Stomach (tissue), 9 donors: ENCODE results near the gene SCGN. TPM values are rescaled to one million over a fixed set of nuclear protein-coding genes. Genes with fewer than 3 reads are reported as not detected.

ENCODE experiments used
- DNase-seq, 2 donors: peaks; one replicate each; pipeline versions ENCODE4 v3.0.0 to v3.0.0-alpha.2; 2013 to 2019
- H3K27ac ChIP-seq, 5 donors: fragments of 200-600 bp in 4 of 5; sonication (generic) in 4 of 5; one replicate each; pipeline ENCODE4 v1.5.1; 2013 to 2019; ENCODE audit warnings: mild to moderate bottlenecking in 1 of 5, moderate library complexity in 1 of 5
- H3K27me3 ChIP-seq, 3 donors: fragments of 200-600 bp; sonication (generic); one replicate each; pipeline ENCODE4 v1.5.1; 2017 to 2019; ENCODE audit warnings: mixed run types in 1 of 3
- H3K36me3 ChIP-seq, 4 donors: fragments of 200-600 bp; sonication (generic); 1 replicate in 3 of 4; 2 replicates in 1 of 4; pipeline ENCODE4 v1.5.1; 2016 to 2019
- H3K4me1 ChIP-seq, 4 donors: fragments of 200-600 bp; sonication (generic); one replicate each; pipeline ENCODE4 v1.5.1; 2016 to 2019
- H3K4me3 ChIP-seq, 4 donors: fragments of 200-600 bp; sonication (generic) in 3 of 4; one replicate each; pipeline ENCODE4 v1.5.1; 2016 to 2019; ENCODE audit warnings: mild to moderate bottlenecking in 1 of 4
- H3K9me3 ChIP-seq, 4 donors: fragments of 200-600 bp; sonication (generic); one replicate each; pipeline ENCODE4 v1.5.1; 2016 to 2019
- EP300 ChIP-seq: sonication (generic); formaldehyde crosslinking; IDR thresholded peaks from one replicate; pipeline ENCODE4 v1.6.1; 2017; ENCODE audit warnings: antibody characterized with exemption
- POLR2A ChIP-seq, 4 donors: fragments of 450-650 bp; IDR thresholded peaks; one replicate each; pipeline ENCODE4 v1.6.1; 2016; ENCODE audit warnings: antibody characterized with exemption in 4 of 4, control low read depth in 2 of 4, mild to moderate bottlenecking in 1 of 4, moderate library complexity in 1 of 4
- POLR2AphosphoS5 ChIP-seq, 3 donors: sonication (generic); formaldehyde crosslinking; IDR thresholded peaks; one replicate each; pipeline ENCODE4 v1.6.1; 2016; ENCODE audit warnings: antibody characterized with exemption in 3 of 3
- WGBS, 5 donors: extraction: QIAGEN DNeasy Blood & Tissue Kit in 3 of 5; methylation state at CpG; one replicate each; pipeline versions ENCODE4 v1.1.5 to v1.1.7; 2013 to 2018; 5-methylcytosine and 5-hydroxymethylcytosine counted together
- intact Hi-C: fragments of 100-400 bp; cut with DNase I; formaldehyde crosslinking; loops from one replicate; pipeline ENCODE4 v1.15.1; 2023; ENCODE audit warnings: low total_unique reads
- polyA plus RNA-seq, 3 donors: library from polyadenylated mRNA; stranded (reverse); fragments of 200-250 nt; gene quantifications; one replicate each; pipeline ENCODE4 v1.2.3, GENCODE V29; 2013
- total RNA-seq, 5 donors: library from RNA; depleted of rRNA; stranded (reverse); fragments of >200 nt; gene quantifications; one replicate each; pipeline versions ENCODE4 v1.1.0 to v1.2.3, GENCODE V29; 2014 to 2016
- TF ChIP-seq, protein P1 (sequence below), 7 experiments: fragments of 450-650 bp in 4 of 7; fragments of 200-600 bp in 3 of 7; sonication (generic) in 3 of 7; IDR thresholded peaks; one replicate each; pipeline ENCODE4 v1.5.1; 2016 to 2019; ENCODE audit warnings: antibody characterized with exemption in 7 of 7, control low read depth in 2 of 7, mild to moderate bottlenecking in 1 of 7
- donor health status: healthy with polysubstance abuse.
- donor health status: Bipolar disorder and iron deficiency.
- donor health status: healthy.

Gene SCGN
- total and polyA plus RNA-seq, 8 donors, result 0.89 to 11.9 (median 3.0) TPM; not detected in 1

DNA sequence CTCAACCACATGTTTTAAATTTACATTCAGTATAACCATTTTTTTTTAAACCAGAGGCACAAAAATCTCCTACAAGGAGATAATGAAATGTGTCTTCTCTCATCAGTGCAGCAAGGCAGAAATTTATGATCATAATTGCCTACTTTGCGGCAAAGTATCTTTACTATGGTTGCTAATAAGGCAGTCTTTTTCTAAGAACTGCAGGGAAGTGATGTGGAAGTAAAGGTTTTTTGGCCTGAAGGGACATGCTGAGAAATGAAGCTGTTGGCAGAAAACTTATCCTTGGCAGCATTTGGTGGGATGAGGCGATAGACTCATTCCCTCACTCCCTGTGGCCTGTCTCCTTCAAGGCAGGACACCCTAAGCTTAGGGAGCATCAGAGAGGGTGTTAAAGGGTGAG, 48.7 kb downstream of the SCGN start:
- H3K4me3 ChIP-seq, result no peak overlapping the region
- no peaks in the 10 kb centered on the region for H3K36me3 ChIP-seq
- H3K4me1 ChIP-seq, result no peaks in the 10 kb centered on the region
- DNase-seq, result no peak
- H3K27me3 ChIP-seq, result no peaks in the 10 kb centered on the region
- TF ChIP-seq POLR2A (IDR thresholded peaks at IDR 0.05), result no peak
- TF ChIP-seq, protein P1, sequence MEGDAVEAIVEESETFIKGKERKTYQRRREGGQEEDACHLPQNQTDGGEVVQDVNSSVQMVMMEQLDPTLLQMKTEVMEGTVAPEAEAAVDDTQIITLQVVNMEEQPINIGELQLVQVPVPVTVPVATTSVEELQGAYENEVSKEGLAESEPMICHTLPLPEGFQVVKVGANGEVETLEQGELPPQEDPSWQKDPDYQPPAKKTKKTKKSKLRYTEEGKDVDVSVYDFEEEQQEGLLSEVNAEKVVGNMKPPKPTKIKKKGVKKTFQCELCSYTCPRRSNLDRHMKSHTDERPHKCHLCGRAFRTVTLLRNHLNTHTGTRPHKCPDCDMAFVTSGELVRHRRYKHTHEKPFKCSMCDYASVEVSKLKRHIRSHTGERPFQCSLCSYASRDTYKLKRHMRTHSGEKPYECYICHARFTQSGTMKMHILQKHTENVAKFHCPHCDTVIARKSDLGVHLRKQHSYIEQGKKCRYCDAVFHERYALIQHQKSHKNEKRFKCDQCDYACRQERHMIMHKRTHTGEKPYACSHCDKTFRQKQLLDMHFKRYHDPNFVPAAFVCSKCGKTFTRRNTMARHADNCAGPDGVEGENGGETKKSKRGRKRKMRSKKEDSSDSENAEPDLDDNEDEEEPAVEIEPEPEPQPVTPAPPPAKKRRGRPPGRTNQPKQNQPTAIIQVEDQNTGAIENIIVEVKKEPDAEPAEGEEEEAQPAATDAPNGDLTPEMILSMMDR (IDR thresholded peaks at IDR 0.05), result no peak
- no peak for TF ChIP-seq POLR2AphosphoS5 (IDR thresholded peaks at IDR 0.05)
- TF ChIP-seq EP300, result no peak
- intact Hi-C loops, result no loop called here
- no peak overlapping the region for H3K27ac ChIP-seq
- H3K9me3 ChIP-seq, result no peaks in the 10 kb centered on the region
- WGBS, 5 donors, result 80 to 94% (median 89%) methylated on average over 2 of the region's 2 CpGs

DNA sequence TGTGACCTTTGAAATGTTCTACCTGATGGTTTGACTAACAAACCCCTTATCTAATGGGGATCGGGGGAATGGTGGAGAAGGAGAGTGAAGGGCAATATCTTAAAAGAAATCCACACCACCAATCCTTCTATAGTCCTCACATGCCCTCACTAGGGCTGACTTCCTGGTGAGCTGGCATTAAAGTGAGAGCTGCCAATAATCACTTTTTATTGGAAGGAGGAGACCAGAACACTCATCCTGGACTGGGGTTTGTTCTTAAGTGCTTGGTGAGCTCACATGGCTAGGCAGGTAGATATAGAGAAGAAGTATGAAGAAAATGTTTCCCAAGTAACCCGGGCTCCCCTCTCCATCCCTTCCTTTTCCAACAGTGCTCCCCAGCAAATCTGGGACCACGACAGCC, 49.8 kb downstream of the SCGN start:
- DNase-seq, result no peak
- TF ChIP-seq, protein P1 (IDR thresholded peaks at IDR 0.05), result no peak
- no peak for TF ChIP-seq EP300
- no peak for TF ChIP-seq POLR2AphosphoS5 (IDR thresholded peaks at IDR 0.05)
- TF ChIP-seq POLR2A (IDR thresholded peaks at IDR 0.05), result no peak
- no peaks in the 10 kb centered on the region for H3K36me3 ChIP-seq
- no peaks in the 10 kb centered on the region for H3K9me3 ChIP-seq
- no peaks in the 10 kb centered on the region for H3K4me1 ChIP-seq
- no peaks in the 10 kb centered on the region for H3K27me3 ChIP-seq
- 72 to 85% (median 81%) methylated on average over 3 of the region's 3 CpGs for WGBS, 5 donors
- no peak overlapping the region for H3K27ac ChIP-seq
- H3K4me3 ChIP-seq, result no peak overlapping the region
- intact Hi-C loops, result no loop called here

DNA sequence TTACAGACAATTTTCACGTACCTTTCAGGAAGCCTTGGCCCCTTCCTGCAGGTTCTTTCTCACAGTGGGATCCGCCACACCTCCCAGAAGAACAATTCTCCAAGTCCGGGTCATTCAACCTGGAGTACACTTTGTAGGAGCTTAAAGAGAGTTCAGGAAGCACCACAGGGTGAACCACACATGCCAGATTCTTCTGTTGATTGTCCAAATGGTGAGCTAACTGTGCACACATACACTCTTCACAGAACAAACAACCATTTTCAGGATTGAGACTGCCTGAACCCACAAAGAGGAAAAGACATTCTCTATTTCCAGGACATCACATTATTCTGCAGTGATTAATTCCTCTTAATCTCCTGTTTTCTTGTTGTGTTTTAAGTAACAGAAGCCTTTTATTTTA, 51.0 kb downstream of the SCGN start:
- H3K4me1 ChIP-seq, result no peaks in the 10 kb centered on the region
- H3K4me3 ChIP-seq, result no peak overlapping the region
- no peak for TF ChIP-seq EP300
- TF ChIP-seq, protein P1 (IDR thresholded peaks at IDR 0.05), result no peak
- TF ChIP-seq POLR2AphosphoS5 (IDR thresholded peaks at IDR 0.05), result no peak
- TF ChIP-seq POLR2A (IDR thresholded peaks at IDR 0.05), result no peak
- no peaks in the 10 kb centered on the region for H3K9me3 ChIP-seq
- whole genome bisulfite sequencing, 5 donors, result 72 to 84% (median 77%) methylated on average over 3 of the region's 3 CpGs
- intact Hi-C loops, result no loop called here
- no peaks in the 10 kb centered on the region for H3K27me3 ChIP-seq
- no peaks in the 10 kb centered on the region for H3K36me3 ChIP-seq
- H3K27ac ChIP-seq, result no peak overlapping the region
- DNase-seq, result no peak

DNA sequence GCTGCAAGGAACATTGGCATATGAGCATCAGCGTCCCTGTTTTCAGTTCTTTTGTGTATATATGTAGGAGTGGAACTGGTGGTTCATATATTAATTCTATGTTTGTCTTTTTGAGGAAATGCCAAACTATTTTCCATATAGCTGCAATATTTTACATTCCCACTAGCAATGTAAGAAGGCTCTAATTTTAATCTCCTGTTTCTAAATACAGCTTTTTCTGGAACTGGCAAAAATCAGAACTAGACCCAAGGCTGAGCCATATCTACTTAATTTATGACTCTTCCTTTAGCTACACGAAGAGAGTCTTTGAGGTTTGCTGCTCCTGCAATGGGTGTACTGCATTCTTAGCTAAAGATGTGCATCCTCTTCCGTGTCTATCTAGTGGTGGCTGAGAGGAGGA, 52.0 kb downstream of the SCGN start:
- intact Hi-C loops, result no loop called here
- 71 to 82% (median 73%) methylated on average over 3 of the region's 3 CpGs for WGBS, 5 donors

More for the DNA sequence above, 52.0 kb downstream of the SCGN start:
- no peaks in the 10 kb centered on the region for H3K4me1 ChIP-seq
- no peaks in the 10 kb centered on the region for H3K27me3 ChIP-seq
- no peak overlapping the region for H3K27ac ChIP-seq
- H3K9me3 ChIP-seq, result no peaks in the 10 kb centered on the region
- no peak for TF ChIP-seq EP300
- no peak for TF ChIP-seq POLR2AphosphoS5 (IDR thresholded peaks at IDR 0.05)
- no peak for TF ChIP-seq POLR2A (IDR thresholded peaks at IDR 0.05)
- TF ChIP-seq, protein P1 (IDR thresholded peaks at IDR 0.05), result no peak
- DNase-seq, result no peak
- H3K36me3 ChIP-seq, result no peaks in the 10 kb centered on the region
- no peak overlapping the region for H3K4me3 ChIP-seq
